ENCODE results near the gene PSMD1. TPM values are rescaled to one million over a fixed set of nuclear protein-coding genes. Genes with fewer than 3 reads are reported as not detected.

PSMD1 gene
- total and polyA plus RNA-seq, 2 donors (not counting 3 experiments of a cell fraction or from before 2014, with no cell fraction given), result 163 to 209 TPM

DNA sequence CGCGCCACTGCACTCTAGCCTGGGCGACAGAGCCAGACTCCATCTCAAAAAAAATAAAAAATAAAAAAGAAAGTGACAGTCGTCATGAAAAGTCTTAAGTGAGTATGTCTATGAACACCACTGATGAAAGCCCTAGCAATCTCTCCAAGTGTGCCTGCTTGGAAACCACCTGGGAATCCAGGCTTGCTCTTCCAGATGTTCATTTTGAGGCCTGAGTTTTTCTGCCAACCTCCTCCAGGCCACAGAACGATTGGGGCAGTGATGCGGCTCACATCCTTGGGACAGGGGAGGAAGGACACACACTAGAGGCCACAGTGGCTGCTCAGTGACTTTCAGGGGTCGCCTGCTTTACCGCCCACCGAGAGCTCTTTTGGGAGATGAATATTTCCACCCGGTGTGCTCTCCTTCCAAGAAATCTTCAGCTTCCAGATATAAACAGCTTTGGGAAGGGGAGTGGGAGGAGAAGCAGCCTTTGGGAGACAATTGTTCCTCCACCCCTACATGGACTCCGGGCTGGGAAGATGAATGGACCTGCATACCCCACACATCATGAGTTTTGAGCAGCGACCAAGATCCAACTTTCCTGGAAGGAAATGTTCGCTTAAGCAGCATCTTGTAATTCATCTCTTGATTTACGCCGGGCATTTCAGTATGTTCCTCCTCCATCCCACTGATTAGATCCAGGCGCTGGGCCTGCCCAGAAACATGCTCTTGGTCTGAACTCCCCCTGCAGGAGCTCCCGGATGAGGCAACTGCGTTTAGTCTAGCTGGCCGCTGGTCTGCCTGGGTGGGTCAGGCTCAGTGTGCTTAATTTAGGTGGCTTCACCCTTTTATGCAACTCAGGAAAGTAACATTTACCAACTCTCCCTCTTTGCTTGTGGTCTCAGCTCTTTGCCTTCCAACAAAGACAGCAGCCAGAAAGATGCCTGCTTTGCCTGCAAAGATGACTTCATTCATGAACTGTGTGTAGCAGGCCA lies 135.5 kb downstream of the PSMD1 start:
- CTCF ChIA-PET, result interaction anchor here (0.6 to 11.0 kb wide), 27 partner anchors 8 to 260 kb away, joined by 3 to 226 read pairs (median 5); partner anchors contain the start of gene HTR2B
- POLR2A ChIA-PET, result no interaction called here
- H4K20me1 ChIP-seq (replicated peaks; ENCODE audit: control insufficient read depth, extremely low read depth, insufficient read depth, low read length), result no peaks in the 10 kb centered on the region
- FAIRE-seq, result peak; percentile 96
- DNase-seq (ENCODE audit: low read depth, low spot score), result peak; percentile 77
- H3K79me2 ChIP-seq (ENCODE audit: control insufficient read depth, insufficient read depth, low read length), result no peaks in the 10 kb centered on the region
- H3K27ac ChIP-seq (ENCODE audit: insufficient read depth, low read depth, low read length), result peak overlapping the region; percentile 47
- H3K4me1 ChIP-seq (ENCODE audit: control insufficient read depth, extremely low read depth, insufficient read depth, low read length), result peaks cover 24% of the 10 kb centered on the region
- H3K4me2 ChIP-seq (ENCODE audit: insufficient read depth, low read length), result no peak overlapping the region
- H3K9me3 ChIP-seq (replicated peaks; ENCODE audit: control insufficient read depth, insufficient read depth, low read length), result no peaks in the 10 kb centered on the region
- no peaks in the 10 kb centered on the region for H3K36me3 ChIP-seq (ENCODE audit: control insufficient read depth in 2 of 2, extremely low read depth in 1 of 2, insufficient read depth in 2 of 2, low read length in 2 of 2)
- no peaks in the 10 kb centered on the region for H3K27me3 ChIP-seq (ENCODE audit: control insufficient read depth in 2 of 2, insufficient read depth in 2 of 2, low read length in 2 of 2)
- TF ChIP-seq, protein P1, sequence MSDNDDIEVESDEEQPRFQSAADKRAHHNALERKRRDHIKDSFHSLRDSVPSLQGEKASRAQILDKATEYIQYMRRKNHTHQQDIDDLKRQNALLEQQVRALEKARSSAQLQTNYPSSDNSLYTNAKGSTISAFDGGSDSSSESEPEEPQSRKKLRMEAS (IDR thresholded peaks at IDR 0.05; ENCODE audit: insufficient read depth, insufficient read length), result no peak
- TF ChIP-seq, protein P2, sequence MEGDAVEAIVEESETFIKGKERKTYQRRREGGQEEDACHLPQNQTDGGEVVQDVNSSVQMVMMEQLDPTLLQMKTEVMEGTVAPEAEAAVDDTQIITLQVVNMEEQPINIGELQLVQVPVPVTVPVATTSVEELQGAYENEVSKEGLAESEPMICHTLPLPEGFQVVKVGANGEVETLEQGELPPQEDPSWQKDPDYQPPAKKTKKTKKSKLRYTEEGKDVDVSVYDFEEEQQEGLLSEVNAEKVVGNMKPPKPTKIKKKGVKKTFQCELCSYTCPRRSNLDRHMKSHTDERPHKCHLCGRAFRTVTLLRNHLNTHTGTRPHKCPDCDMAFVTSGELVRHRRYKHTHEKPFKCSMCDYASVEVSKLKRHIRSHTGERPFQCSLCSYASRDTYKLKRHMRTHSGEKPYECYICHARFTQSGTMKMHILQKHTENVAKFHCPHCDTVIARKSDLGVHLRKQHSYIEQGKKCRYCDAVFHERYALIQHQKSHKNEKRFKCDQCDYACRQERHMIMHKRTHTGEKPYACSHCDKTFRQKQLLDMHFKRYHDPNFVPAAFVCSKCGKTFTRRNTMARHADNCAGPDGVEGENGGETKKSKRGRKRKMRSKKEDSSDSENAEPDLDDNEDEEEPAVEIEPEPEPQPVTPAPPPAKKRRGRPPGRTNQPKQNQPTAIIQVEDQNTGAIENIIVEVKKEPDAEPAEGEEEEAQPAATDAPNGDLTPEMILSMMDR (IDR thresholded peaks at IDR 0.05; ENCODE audit: extremely low read depth in 1 of 2, insufficient read depth in 1 of 2, low read depth in 1 of 2, low read length in 2 of 2), result peak; percentile 79 to 88
- no TSS peak for BruUV-seq (replicated peaks)
- H3K4me3 ChIP-seq (replicated peaks in 1 of 3; ENCODE audit: insufficient read depth in 1 of 3, low read depth in 1 of 3, low read length in 3 of 3), result no peak overlapping the region
- no peak overlapping the region for H3K9ac ChIP-seq (replicated peaks; ENCODE audit: extremely low read depth, insufficient read depth, low read length)
- intact Hi-C loops (cut with micrococcal nuclease), result loop anchor here (1.0 to 2.0 kb wide), 3 partner anchors 29 to 88 kb away; no protein-coding TSS in a partner anchor
- H3K9me1 ChIP-seq (replicated peaks; ENCODE audit: control insufficient read depth, extremely low read depth, insufficient read depth, low read length), result no peaks in the 10 kb centered on the region
- H2AFZ ChIP-seq (ENCODE audit: low read depth, low read length), result peak overlapping the region; percentile 76
- dilution Hi-C loops (cut with MboI; ENCODE audit: extremely low pct_ligation_motif_present, low sequenced_read_pairs), result no loop called here
